Measurements from ENCODE around the gene CALR.

Gene CALR

GRCh38 chr19:12979974-12980373 is 41.6 kb downstream of the CALR start:
- no peak for DNase-seq (ENCODE audit: low spot score)

GRCh38 chr19:12982648-12983047 is 44.2 kb downstream of the CALR start:
- DNase-seq (ENCODE audit: low spot score) = no peak

- no peak for DNase-seq (ENCODE audit: low spot score)
These were observed 44.7 kb downstream of the CALR start for GRCh38 chr19:12983091-12983490.

GRCh38 chr19:12983542-12984142 is 45.2 kb downstream of the CALR start:
- DNase-seq (ENCODE audit: low spot score) = peak; percentile 87

GRCh38 chr19:12984143-12984627 is 45.8 kb downstream of the CALR start:
- DNase-seq (ENCODE audit: low spot score) = no peak

- no peak for DNase-seq (ENCODE audit: low spot score)
These were observed 46.3 kb downstream of the CALR start for GRCh38 chr19:12984683-12985048.

- peak; percentile 83 for DNase-seq (ENCODE audit: low spot score)
These were observed 46.8 kb downstream of the CALR start for GRCh38 chr19:12985049-12985776.

- DNase-seq (ENCODE audit: low spot score) = no peak
These were observed 48.3 kb downstream of the CALR start for GRCh38 chr19:12986726-12987125.

- DNase-seq (ENCODE audit: low spot score) = no peak
These were observed 48.8 kb downstream of the CALR start for GRCh38 chr19:12987190-12987589.

- DNase-seq (ENCODE audit: low spot score) = no peak
These were observed 49.4 kb downstream of the CALR start for GRCh38 chr19:12987781-12988180.

GRCh38 chr19:12990431-12990830 is 52.0 kb downstream of the CALR start:
- no peak for DNase-seq (ENCODE audit: low spot score)

- no peak for DNase-seq (ENCODE audit: low spot score)
These were observed 52.4 kb downstream of the CALR start for GRCh38 chr19:12990853-12991252.

- no peak for DNase-seq (ENCODE audit: low spot score)
These were observed 52.9 kb downstream of the CALR start for GRCh38 chr19:12991296-12991695.

GRCh38 chr19:12992729-12993128 is 54.3 kb downstream of the CALR start:
- DNase-seq (ENCODE audit: low spot score) = no peak

GRCh38 chr19:12993562-12993961 is 55.2 kb downstream of the CALR start:
- no peak for DNase-seq (ENCODE audit: low spot score)

All from LoVo (cell line).